HG03103 (cell line): Measurements from ENCODE around the gene THRB.
"Not testable (repeated sequence)": the region's sequence is repeated elsewhere in the genome, so short reads cannot be mapped to it uniquely, and the experiment has no call there.

Source experiments
- ATAC-seq: cut with Tn5 transposase; IDR thresholded peaks from one replicate; pipeline ENCODE4 v1.9.1; 2021; ENCODE audit warnings: low read depth; ENCODE audit not compliant: unreplicated experiment

THRB gene

DNA sequence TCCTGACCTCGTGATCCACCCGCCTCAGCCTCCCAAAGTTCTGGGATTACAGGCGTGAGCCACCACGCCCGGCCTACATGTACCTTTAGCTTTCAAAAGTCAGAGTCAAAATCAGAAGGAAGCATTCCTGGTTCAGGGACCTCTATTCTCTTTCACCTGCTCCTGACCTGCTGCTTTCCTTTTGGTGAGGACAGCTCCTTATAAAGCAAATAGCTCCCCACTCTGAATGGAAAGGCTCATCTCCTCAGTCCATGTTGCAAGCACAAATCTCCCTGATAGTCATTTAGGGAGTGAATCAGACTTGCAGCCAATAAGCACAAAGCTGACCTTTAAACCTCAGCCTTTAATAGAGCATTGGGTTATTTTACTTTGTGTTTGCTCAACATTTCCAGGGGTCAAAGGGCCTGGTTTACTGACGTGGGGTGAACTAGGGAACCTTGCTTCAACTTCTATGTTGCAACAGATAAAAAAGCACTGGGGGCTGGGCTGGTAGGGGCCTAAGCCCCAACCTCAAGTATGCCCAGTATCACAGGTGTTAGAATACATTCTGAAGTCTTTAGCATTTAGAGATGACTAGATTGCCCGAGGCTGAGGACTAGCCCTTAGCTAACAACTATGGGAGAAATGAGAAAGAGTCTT is 43.1 kb downstream of the THRB start:
- ATAC-seq = no peak

DNA sequence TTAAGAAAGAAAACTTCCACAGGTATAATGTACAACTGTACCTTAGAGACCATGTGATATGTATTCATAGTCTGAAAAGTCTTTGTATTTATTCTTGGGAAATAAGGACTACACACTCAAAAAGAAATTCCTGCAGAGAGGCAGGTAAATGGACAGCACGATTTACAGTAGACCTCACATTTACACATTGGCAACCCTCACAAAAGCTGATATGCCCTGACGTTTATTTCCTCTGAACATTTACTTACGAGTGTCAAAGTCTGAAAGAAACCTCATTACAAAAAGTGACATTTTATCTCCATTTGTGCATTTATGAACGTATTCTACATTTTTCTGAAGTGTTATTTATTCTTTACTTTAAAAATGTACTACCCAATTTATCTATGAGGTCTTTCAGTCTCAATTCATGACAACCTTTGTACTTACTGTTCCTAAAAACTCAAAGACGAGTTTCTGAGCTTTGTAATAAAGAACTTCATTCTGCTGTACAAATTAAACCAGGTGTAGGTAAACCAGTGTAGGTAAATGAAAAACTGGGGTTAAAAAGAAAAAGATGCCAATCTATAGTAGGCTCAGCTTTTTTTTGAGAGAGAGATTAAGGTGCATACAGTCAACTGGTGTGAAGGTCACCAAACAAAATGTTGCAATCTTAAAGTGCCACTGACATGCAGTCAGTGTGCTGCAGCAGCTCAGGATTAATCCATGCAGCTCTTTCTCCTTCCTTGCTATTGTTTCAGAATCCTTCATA is 44.3 kb downstream of the THRB start:
- no peak for ATAC-seq

DNA sequence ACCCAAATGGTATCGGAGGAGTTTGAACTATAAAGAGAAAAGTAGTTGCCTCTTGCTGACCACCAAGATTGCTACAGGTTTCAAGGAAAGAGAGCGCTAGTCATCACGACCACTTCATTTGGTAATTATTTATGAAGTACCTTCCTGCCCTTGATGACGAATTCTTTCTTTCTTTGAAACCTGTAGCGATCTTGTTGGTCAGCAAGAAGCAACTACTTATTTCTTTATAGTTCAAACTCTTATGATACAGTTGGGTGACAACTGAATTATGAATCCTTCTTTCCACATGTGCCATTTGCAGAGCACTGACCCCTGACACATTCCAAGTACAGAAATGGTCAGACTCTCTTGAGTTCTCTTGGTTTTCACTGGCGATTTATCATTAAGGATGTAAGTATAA is 46.8 kb downstream of the THRB start:
- no peak for ATAC-seq

DNA sequence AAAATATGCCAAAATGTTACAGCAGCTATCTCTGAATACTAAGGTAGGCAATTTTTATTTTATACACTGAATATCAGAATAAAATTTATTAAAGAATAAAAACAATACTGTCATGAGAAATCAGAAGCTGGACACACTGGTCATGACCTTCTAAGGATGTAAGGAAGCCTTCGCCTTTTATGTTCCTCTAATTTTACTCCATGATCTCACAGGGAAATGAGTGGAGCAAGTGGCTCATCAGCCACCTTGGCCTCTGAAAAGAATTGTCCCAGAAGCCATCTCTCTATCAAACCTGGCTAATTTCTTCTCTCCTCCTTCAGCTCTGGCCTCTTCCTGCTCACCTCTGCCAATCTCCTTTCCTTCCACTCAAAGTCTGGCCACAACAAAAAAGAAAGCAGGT is 48.6 kb downstream of the THRB start:
- ATAC-seq = no peak

DNA sequence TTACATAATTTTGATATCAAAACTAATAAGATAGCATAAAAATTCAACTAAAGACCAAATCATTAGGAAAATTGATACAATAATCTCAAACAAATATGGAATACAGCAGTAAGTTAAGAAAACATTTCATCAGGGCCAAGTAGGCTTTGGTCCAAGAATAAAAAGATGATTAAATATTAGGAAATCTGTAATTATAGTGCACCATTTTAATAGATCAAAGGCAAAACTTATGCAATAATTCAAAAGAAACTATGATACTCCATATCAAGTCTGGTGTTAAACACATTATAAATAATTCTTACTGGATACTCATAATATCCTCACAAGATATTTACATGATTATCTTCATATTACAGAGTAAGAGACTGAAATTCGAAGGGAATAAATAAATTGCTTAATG is 51.2 kb downstream of the THRB start:
- ATAC-seq = no peak

DNA sequence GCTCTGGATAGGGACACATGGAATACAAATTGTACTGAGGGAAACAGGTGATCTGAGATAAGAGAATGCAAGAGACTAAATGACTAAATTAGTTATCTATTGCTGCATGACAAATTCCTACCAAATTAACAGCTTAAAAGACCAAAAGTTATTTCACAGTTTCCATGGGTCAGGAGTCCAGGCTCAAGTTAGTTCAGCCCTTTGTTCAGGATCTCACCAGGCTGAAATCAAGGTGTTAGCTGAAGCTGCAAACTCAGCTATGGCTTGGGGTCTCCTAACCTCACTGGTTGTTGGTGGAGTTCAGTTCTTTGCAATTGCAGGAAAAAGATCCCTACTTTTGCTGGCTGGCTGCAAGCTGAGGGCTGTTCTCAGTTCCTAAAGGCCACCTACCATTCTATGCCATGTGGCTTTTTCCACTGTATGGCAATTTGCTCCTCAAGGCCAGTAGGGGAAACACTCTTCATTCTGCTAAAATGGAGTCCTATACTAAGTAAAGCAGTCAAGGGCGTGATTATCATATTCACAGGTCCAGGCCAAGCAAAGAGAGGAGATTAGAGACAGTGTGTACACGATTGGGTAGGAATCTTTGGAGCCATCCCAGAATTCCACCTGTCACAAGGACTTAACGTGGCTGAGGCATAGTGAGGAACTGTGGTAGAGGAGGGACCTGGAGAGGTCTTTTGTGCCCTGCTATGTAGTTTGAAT is 53.7 kb downstream of the THRB start:
- no peak for ATAC-seq

DNA sequence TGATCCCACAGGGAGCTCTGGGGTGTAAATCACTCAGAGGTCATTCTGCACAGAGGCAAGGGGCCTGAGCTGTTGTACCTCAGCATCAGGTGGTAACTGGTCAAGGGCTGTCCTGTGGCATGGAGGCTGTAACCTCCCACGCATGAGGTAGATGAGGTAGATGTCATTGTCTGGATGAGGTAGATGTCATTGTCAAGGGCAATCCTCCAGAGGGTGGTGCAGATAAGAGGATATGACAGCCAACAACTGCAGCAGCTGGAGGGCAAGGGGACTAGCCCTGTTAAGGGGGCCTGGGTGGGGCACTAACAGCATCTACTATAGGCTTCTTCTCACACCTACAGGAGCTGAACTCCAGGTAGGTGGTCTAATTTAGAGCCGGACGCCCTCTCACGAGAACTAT is 55.6 kb downstream of the THRB start:
- no peak for ATAC-seq

DNA sequence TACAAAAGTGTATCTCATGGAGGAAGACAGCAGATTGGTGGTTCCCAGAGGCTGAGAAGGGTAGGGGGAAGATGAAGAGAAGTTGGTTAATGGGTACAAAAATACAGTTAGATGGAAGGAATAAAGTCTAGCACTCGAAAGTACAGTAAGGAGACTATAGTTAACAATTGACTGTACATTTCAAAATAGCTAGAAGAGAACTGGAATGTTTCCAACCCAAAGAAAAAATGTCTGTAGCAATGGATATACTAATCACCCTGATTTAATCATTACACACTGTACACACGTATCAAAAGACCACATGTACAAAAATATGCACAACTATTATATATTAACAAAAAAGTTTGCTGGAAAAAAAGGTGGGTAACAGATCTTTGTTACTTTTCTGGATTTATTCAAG is 57.3 kb downstream of the THRB start:
- no peak for ATAC-seq

DNA sequence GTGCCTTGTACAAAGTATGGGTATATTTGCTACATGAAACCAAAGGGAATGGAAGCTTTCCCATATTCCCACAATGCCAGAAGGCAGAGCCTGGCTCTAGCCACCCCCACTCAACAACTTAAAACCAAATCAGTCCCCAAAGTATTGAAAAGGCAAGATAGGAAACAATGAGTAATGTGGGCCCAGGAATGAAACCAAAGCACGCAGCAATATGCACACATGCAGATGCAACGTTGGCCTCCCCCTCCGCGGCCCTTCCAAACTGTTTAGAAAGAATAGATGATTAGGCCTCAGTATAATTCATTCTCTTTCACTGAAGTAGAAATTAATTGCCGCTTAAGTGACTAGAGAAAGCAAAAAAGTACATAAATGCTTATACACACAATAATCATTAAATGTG is 59.1 kb downstream of the THRB start:
- ATAC-seq = no peak

DNA sequence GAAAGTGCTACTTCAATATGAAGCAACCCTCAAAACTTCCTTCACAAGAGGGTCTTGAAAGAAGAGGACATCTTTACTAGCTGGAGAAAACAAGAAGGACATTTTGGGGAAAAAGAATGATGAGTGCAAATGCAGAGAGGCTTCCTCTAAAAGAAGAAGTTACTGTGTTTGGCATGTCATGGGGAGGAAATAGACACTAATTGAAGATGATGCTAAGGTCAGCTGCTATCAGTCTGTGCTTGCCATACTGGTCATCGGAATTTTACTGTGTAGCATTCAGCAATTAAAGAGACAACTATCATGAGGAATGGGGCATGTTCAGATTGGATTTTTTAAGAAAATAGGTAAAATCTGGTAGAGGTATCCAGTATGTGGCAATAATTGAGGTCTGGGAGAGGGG is 60.0 kb downstream of the THRB start:
- ATAC-seq = no peak

DNA sequence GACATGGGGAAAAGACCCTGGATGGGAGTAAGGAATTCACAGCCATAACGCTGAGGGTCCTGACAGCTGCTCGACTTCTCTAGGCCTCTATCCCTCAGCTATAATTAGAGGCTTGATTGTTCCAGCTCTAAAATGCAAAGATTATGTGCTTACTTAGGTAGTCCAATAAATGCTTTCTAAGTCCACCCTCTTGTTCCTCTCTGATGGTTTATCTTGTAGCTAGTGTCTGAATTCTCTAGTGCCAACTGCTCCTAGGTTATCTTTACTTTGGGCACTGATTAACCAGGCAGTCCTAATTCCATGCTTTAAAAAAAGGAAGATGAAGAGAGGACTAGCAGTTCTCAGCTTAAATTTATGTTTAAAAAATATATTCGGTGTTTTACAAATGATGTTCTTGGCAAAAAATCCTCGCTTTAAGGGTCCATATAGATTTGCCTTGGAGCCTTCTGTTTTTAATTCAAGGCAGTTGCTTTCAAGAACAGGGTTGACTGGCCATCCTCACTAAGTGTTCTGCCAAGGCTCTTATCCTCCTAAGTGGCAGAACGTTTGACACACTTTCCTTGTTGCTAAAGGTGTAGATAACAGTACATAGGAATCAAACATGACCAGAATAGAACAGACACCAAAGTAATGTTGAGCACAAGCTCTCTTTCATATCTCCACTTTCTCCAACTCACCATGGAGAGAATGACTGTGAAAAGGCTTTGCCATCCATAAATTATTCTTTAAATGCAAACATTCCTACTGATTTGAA is 60.6 kb downstream of the THRB start:
- no peak for ATAC-seq

DNA sequence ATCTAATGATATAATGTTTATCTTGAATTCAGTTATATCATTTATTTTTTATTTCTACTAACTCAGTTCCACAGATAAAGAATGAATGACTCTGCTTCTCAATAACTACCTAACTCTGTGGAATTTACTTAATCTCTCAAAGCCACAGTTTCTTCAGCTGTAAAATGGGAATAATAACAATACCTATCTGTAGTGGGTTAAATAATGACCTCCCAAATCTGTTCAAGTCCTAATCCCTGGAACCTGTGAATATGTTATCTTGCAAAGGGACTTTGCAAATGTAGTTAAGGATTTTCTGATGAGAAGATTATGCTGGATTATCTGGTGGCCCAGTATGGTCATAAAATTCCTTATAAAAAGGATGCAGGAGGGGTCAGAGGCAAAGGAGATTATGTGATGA is 61.7 kb downstream of the THRB start:
- no peak for ATAC-seq

DNA sequence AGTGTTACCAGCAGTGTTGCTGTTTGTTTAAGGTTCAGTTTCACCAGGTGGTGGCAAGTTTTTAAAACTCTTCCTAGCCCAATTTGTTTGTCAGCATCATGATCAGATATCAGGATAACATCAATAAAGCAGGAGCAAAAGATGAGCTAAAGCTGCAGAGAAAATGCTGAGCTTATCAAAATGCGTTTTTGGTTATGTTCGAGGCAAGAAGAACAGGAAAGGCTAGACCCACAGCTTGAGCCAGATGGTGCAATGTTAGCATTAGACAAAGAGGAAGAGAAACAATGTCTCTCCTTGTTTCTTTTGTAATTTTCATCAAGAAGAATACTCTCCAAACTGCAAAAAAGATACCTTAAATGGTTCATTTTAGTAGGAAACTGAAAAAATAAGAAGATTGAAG is 66.2 kb downstream of the THRB start:
- ATAC-seq = no peak

DNA sequence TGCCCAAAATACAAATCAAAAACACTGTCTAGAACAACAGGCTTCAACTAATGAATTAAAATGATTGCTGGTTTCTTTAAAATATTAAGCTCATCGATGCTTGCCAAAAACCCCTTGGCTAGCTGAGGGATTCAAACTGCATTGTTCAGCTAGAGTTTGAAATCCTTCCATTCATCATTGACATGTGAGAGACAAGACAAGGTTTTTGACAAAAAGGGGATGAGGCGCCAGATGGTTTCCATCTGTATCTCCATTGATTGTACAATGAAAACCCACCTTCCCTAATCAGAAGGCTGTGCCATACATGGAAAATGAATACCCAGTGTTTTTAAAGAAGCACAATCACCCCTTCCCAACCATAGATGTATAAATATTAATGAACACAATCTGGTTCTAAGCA is 67.8 kb downstream of the THRB start:
- ATAC-seq = no peak

DNA sequence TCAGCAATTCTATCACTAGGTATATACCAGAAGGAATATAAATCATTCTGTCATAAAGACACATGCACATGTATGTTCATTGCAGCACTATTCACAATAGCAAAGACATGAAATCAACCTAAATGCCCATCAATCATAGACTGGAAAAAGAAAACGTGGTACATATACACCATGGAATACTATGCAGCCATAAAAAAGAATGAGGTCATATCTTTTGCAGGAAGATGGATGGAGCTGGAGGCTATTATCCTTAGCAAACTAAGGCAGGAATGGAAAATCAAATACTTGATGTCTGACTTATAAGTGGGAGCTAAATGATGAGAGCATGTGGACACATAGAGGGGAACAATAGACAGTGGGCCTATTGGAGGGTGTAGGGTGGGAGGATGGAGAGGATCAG is 73.8 kb downstream of the THRB start:
- not testable (repeated sequence) for ATAC-seq

DNA sequence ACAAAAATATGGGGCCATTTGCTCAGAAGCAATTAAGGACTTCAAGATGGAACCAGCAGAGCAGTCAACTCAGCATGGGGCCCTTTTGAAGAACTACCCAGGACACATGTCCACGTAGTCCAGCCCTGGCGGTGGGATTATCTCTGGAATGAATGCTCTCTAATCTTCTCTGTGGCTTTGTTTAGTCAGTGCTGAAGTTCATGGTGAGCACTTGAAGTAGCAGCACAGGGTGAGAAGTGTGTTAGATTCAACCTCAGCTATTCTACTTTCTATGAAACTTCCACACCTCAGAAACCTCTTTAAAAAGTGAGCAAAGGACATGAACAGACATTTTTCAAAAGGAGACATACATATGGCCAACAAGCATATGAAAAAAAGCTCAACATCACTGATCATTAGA is 74.4 kb downstream of the THRB start:
- no peak for ATAC-seq

DNA sequence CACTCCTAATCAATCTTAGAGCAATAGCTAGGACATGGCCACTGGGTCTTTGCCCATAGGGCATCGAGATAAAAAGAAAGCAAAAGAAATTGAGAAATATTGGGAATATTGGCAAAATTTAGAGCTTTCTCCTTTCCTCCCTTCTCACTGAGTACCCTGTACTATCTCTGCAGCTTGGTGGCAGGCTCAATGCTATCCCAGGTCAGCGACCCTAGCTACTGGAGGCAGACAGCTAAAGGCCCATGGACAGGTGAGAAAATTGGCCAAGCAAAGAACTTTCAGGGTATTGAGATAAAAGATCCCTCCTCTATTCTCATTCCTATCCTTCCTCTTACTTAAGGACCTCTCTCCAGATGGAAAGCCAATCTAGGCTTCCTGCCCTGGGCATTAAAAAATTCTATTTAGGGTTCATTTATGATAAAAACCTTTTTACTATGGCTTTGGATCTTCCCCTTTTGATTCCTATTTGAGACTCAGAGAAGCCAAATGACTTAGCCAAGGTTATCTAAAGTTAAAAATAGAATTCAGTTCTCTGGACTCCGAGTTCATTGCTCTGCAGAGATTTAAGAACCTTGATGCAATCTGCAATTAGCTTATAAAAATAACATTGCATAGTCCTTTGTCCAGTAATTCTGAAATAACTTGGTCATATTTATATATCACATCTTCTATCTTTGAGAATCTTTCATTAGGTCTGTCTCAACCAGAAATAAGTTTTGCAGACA is 75.4 kb downstream of the THRB start:
- no peak for ATAC-seq

DNA sequence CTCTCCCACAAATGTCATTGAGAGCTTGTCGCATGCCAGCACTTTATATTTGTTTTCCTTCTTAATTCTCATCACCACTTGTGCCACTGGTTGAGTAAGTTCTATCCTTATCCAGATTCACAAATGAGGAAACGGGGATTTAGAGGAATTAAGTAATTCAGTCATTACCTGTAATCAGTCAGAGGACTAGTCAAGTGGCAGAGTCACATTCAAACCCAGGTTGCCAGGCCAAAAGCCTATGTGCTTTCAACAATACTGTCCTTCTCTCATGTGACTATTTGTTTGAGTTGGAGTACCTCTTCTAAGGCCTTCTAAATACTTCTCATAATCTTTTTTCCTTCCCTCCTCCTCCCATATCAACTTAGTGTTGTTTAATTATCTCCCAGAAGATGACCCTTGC is 76.9 kb downstream of the THRB start:
- no peak for ATAC-seq

DNA sequence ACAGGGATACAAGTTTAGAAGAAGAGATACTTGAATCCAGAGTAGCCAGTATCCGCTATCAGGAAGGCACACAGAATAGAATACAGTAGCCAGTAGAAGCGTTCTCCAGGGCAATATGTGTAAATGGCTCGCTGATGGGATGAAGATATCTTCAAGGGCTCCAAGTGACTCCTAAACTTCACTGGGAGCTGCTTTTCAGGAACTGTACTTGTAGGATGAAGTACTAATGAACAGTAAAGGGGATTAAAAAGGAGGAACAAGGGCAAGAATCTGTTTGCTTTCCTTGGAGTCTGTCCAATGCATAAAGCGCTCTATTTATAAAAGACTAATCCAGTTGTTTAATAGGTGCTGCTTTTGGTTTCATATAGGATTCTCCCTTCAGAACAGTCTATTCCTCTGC is 78.4 kb downstream of the THRB start:
- ATAC-seq = no peak

DNA sequence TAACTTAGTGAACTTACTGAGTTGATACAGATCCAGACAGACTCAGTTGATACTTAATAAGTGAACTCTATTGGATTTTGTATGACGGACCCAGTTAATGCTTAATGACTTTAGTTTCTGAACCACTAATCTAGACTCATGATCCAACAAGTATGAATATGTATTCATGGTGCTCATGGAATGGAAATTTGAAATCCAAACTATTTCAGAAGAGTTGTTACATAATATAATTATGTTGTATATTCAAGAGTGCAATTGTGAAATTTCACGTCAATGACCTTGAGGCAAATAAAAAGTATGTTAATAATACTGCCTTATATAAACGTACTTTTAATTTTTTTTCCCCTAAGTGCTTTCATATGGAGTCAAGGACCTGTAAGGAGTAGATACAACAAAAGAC is 78.8 kb downstream of the THRB start:
- no peak for ATAC-seq

DNA sequence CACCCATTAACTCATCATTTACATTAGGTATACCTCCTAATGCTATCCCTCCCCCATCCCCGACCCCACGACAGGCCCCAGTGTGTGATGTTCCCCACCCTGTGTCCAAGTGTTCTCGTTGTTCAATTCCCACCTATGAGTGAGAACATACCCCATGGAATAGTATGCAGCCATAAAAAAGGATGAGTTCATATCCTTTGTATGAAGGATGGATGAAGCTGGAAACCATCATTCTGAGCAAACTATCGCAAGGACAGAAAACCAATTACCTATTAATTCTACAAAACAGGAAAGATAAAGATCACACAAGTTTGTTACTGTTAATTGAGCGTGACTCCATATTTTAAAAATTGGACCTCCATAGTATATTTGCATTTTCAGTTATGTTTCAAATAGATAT is 81.0 kb downstream of the THRB start:
- ATAC-seq = not testable (repeated sequence)
